Erythroblast (primary cell): ENCODE results near the gene GRM2.

Source experiments
- GATA1 ChIP-seq: IDR thresholded peaks from 2 replicates; pipeline ENCODE4 v1.6.1; 2011; ENCODE audit warnings: low read depth, mild to moderate bottlenecking, control low read depth, low read length, moderate library complexity
- POLR2A ChIP-seq: IDR thresholded peaks from 2 replicates; pipeline ENCODE4 v1.6.1; 2011; ENCODE audit warnings: mild to moderate bottlenecking, low read length

- TF ChIP-seq POLR2A (no peak), GATA1 (no peak)
These were observed 1.5 kb downstream of the GRM2 start for GRCh38 chr3:51708216-51708845.
